ENCODE results near the gene MFN1.
A peak's percentile ranks its signal among the peaks of the same experiment; 100 is the strongest.
"Not testable (repeated sequence)": the region's sequence is repeated elsewhere in the genome, so short reads cannot be mapped to it uniquely, and the experiment has no call there.

MFN1 gene

GRCh38 chr3:179347345-179348194 lies at the start of gene MFN1:
MFN1 (plus strand) TSS chr3:179347709; CDS start chr3:179348852, 1,143 bp downstream.
- Mint-ChIP-seq H3K4me3 (peak within 1 kb of the TSS; percentile 96), H3K4me1 (ENCODE audit: low read depth) (peaks cover 31% of the 10 kb centered on the region), H3K9me3 (ENCODE audit: low read depth) (no peaks in the 10 kb centered on the region), H3K27ac (peak within 1 kb of the TSS; percentile 94), H3K27me3 (no peaks in the 10 kb centered on the region), H3K36me3 (peaks cover 4% of the 10 kb centered on the region)

GRCh38 chr3:179297971-179298725 lies 49.4 kb upstream of the MFN1 start:
- Mint-ChIP-seq H3K4me1 (ENCODE audit: low read depth) (no peaks in the 10 kb centered on the region), H3K9me3 (ENCODE audit: low read depth) (no peaks in the 10 kb centered on the region), H3K4me3 (no peak overlapping the region), H3K36me3 (no peaks in the 10 kb centered on the region), H3K27ac (no peak overlapping the region), H3K27me3 (peaks cover 5% of the 10 kb centered on the region)

GRCh38 chr3:179299316-179299715 lies 48.2 kb upstream of the MFN1 start:
- no peak overlapping the region for H3K27ac Mint-ChIP-seq
- H3K4me1 Mint-ChIP-seq (ENCODE audit: low read depth), result no peaks in the 10 kb centered on the region
- H3K27me3 Mint-ChIP-seq, result peaks cover 5% of the 10 kb centered on the region
- no peaks in the 10 kb centered on the region for H3K9me3 Mint-ChIP-seq (ENCODE audit: low read depth)
- no peak overlapping the region for H3K4me3 Mint-ChIP-seq
- no peaks in the 10 kb centered on the region for H3K36me3 Mint-ChIP-seq

DNA sequence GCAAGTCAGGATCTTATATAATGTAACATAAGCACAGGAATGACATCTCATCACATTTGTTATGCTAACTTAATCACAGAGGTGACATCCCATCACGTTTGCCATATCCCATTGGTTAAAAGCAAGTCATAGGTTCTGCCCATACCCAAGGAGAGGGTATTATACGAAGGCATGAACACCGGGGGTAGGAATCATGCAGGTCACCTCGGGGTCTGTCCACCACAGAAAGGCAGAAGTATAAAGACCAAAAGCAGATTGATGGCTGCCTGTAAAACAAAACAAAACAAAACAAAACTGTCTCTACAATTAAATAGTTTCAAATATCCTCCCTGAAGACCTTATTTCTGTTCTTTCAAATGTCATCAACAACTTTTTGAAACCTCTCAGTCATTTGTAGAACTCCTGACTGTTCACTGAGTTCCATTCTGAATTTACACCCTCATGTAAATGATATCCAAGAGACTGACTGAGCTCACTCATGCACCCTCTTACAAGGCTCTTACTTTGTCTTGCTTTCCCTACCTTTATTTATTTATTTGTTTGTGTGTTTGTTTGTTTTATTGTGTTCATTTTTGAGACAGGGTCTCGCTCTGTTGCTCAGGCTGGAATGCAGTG lies 47.4 kb upstream of the MFN1 start:
- Mint-ChIP-seq H3K27ac (no peak overlapping the region), H3K36me3 (no peaks in the 10 kb centered on the region), H3K9me3 (ENCODE audit: low read depth) (no peaks in the 10 kb centered on the region), H3K4me1 (ENCODE audit: low read depth) (no peaks in the 10 kb centered on the region), H3K4me3 (no peak overlapping the region), H3K27me3 (peaks cover 4% of the 10 kb centered on the region)

DNA sequence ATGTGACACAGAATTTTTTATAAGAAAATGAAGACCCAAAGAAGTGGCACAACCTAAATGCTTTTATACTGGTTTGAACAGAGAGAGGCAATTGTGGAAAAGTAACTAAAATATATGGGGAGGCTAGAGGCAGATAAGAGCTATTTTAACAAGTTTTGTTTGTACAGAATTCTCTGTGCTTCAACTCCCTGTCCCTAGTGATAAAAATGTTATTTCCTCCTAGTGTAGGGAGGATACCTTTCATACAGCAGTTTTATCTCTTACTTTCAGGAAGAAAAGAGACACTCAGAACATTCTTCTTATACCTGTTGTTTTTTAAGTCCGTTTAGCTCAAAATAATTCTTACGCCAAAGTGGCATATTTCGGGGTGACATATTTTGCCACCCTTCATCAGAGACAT lies 45.9 kb upstream of the MFN1 start:
- Mint-ChIP-seq H3K36me3 (no peaks in the 10 kb centered on the region), H3K27ac (no peak overlapping the region), H3K9me3 (ENCODE audit: low read depth) (no peaks in the 10 kb centered on the region), H3K4me1 (ENCODE audit: low read depth) (no peaks in the 10 kb centered on the region), H3K27me3 (peaks cover 4% of the 10 kb centered on the region), H3K4me3 (no peak overlapping the region)

DNA sequence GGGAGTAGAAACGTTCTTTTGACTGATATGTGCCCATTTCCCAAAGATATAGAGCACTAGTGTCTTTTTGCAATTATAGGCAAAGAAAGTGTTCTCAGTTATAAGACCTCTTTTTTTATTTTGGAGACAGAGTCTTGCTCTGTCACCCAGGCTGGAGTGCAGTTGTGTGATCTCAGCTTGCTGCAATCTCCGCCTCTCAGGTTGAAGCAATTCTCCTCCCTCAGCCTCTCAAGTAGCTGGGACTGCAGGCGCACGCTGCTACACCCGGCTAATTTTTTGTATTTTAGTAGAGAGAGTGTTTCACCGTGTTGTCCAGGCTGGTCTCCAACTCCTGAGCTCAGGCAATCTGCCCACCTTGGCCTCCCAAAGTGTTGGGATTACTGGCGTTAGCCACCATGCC lies 45.4 kb upstream of the MFN1 start:
- H3K4me1 Mint-ChIP-seq (ENCODE audit: low read depth), result no peaks in the 10 kb centered on the region
- H3K27ac Mint-ChIP-seq, result no peak overlapping the region
- H3K9me3 Mint-ChIP-seq (ENCODE audit: low read depth), result no peaks in the 10 kb centered on the region
- no peaks in the 10 kb centered on the region for H3K27me3 Mint-ChIP-seq
- H3K36me3 Mint-ChIP-seq, result no peaks in the 10 kb centered on the region
- no peak overlapping the region for H3K4me3 Mint-ChIP-seq

DNA sequence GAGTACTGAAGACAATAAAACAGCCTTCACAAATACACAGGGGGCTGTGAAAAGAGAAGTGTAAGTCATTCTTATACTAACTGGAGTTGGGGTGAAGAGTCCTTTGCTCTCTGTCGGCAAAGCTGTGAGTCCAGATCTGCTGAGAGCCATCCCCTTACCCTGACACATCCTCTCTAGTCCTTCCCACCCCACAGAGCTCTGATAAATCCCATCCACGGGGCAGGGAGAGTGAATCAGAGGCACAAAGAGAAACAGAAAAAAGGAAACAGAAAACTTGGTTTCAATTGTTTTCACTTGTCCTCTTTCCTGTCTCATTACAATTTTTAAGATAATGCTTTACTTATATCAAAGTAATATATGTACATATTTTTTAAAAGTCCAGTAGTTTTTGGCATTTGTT lies 42.9 kb upstream of the MFN1 start:
- Mint-ChIP-seq H3K4me1 (ENCODE audit: low read depth) (no peaks in the 10 kb centered on the region), H3K4me3 (no peak overlapping the region), H3K27me3 (no peaks in the 10 kb centered on the region), H3K36me3 (no peaks in the 10 kb centered on the region), H3K27ac (no peak overlapping the region), H3K9me3 (ENCODE audit: low read depth) (no peaks in the 10 kb centered on the region)

GRCh38 chr3:179307362-179307761 lies 40.1 kb upstream of the MFN1 start:
- H3K27me3 Mint-ChIP-seq, H3K27ac Mint-ChIP-seq: not testable (repeated sequence)

DNA sequence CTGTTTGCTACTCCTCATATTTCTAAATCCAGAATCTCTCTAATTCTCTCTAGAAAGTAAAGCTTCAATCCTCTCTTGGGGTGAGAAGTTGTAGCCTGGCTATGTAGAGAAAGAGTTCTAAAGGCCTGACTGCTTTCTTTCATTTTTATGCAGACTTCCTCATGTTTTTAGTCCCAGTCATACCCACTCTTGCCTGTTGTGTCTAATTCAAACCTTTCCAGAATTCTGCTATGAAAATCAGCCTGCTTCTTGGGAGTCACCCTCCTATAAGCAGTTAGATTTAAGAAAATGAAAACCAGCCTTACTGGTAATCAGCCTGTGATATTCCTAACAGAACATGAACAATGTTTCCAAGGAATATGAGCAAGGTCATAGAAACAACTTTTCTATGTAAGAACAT lies 39.5 kb upstream of the MFN1 start:
- Mint-ChIP-seq H3K36me3 (no peaks in the 10 kb centered on the region), H3K27ac (no peak overlapping the region), H3K4me1 (ENCODE audit: low read depth) (no peaks in the 10 kb centered on the region), H3K9me3 (ENCODE audit: low read depth) (no peaks in the 10 kb centered on the region), H3K27me3 (peaks cover 1% of the 10 kb centered on the region), H3K4me3 (no peak overlapping the region)

More at GRCh38 chr3:179307362-179307761, 40.1 kb upstream of the MFN1 start:
- not testable (repeated sequence) for H3K4me1 Mint-ChIP-seq (ENCODE audit: low read depth); H3K4me3 Mint-ChIP-seq; H3K9me3 Mint-ChIP-seq (ENCODE audit: low read depth); H3K36me3 Mint-ChIP-seq

- no peaks in the 10 kb centered on the region for H3K36me3 Mint-ChIP-seq
- peaks cover 1% of the 10 kb centered on the region for H3K27me3 Mint-ChIP-seq
- H3K27ac Mint-ChIP-seq, result no peak overlapping the region
- H3K9me3 Mint-ChIP-seq (ENCODE audit: low read depth), result no peaks in the 10 kb centered on the region
- H3K4me1 Mint-ChIP-seq (ENCODE audit: low read depth), result no peaks in the 10 kb centered on the region
- no peak overlapping the region for H3K4me3 Mint-ChIP-seq
These were observed 38.1 kb upstream of the MFN1 start for GRCh38 chr3:179309225-179310078.

DNA sequence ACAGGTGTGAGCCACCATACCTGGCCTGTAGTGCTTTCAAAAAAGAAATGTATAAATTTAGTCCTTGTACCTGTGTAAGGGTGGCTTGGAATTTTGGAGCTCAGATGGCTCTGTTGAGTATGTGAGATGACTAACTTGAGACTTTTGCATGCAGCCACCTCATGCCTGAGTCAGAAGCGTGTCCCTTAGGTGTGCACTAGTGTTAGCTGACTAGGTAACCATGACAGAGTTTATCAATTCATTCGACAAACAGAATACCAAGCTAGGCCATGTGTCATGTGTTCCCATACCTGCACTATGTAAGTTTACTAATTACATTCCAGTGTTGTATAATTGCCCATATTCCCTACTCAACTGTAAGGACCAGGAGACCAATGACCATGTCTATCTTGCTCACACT lies 28.6 kb upstream of the MFN1 start:
- Mint-ChIP-seq H3K27ac (no peak overlapping the region), H3K4me1 (ENCODE audit: low read depth) (peaks cover 22% of the 10 kb centered on the region), H3K4me3 (no peak overlapping the region), H3K27me3 (no peaks in the 10 kb centered on the region), H3K9me3 (ENCODE audit: low read depth) (no peaks in the 10 kb centered on the region), H3K36me3 (no peaks in the 10 kb centered on the region)

- peak overlapping the region; percentile 89 for H3K27ac Mint-ChIP-seq
- H3K27me3 Mint-ChIP-seq, result no peaks in the 10 kb centered on the region
- H3K36me3 Mint-ChIP-seq, result peaks cover 2% of the 10 kb centered on the region
- H3K9me3 Mint-ChIP-seq (ENCODE audit: low read depth), result no peaks in the 10 kb centered on the region
- H3K4me1 Mint-ChIP-seq (ENCODE audit: low read depth), result peaks cover 29% of the 10 kb centered on the region
- peak overlapping the region; percentile 77 for H3K4me3 Mint-ChIP-seq
These were observed 25.7 kb upstream of the MFN1 start for GRCh38 chr3:179321668-179322285.

GRCh38 chr3:179322286-179323196 lies 25.0 kb upstream of the MFN1 start, which contains the start of gene ZNF639:
ZNF639 (plus strand) TSS chr3:179323031; CDS start chr3:179328294, 5,263 bp downstream.
- Mint-ChIP-seq H3K4me3 (peak within 1 kb of the TSS; percentile 94), H3K27ac (peak within 1 kb of the TSS; percentile 89), H3K27me3 (no peaks in the 10 kb centered on the region), H3K4me1 (ENCODE audit: low read depth) (peaks cover 31% of the 10 kb centered on the region), H3K36me3 (peaks cover 2% of the 10 kb centered on the region), H3K9me3 (ENCODE audit: low read depth) (no peaks in the 10 kb centered on the region)

All from activated naive CD8-positive, alpha-beta T cell (primary cell).